NCI-H187 treated with DMSO at 0.1 percent for 48 hours (cell line): ENCODE results near the gene NFATC1.

Experiments used
- DNase-seq: peaks from one replicate; lab custom pipeline; 2025; lab: John Stamatoyannopoulos, UW

The NFATC1 gene

GRCh38 chr18:79395761-79396404, at the start of gene NFATC1:
Gene NFATC1, plus strand, starts transcription at chr18:79395930. Its CDS starts 295 bp downstream, at chr18:79396225.
- DNase-seq, result no peak

- DNase-seq, result no peak
Observed at GRCh38 chr18:79345981-79346380, 49.7 kb upstream of the NFATC1 start.

- no peak for DNase-seq
Observed at GRCh38 chr18:79348066-79348465, 47.7 kb upstream of the NFATC1 start.

DNA sequence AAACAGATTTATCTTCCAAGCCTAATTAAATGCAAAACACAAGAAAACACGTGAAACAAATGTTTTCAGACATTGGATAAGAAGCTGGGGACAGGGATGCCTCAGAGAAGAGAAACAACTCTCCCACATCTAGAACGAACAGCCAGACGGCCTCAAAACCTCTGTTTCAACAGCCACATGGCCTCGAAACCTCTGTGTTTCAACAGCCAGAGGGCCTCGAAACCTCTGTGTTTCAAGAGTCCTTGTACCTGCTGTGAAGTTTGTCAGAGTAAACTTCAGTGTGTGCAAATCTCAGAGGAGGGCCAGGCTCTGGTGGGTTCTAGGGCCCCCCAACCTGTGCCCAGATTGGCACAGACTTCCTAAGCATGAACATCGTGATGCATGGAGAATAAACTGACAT, 43.3 kb upstream of the NFATC1 start:
- DNase-seq, result no peak

DNA sequence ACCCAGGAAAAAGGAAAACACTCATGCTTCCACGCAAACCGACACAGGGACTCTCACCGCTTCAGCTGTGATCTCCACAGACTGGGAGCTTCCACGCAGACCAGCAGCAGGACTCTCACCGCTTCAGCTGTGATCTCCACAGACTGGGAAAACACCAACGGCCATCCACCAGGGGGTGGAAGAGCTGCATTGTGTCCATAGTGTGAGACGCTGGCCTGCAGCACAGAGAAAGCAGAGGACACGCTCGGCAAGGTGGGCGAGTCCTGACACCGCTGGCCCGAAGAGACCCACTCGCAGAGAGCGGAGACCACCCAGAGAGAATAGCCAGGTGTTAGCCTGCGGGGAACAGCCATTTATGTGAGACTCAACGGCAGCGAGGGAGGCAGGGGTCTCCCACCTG, 42.5 kb upstream of the NFATC1 start:
- no peak for DNase-seq

- DNase-seq, result no peak
Observed at GRCh38 chr18:79354350-79354749, 41.4 kb upstream of the NFATC1 start.

DNA sequence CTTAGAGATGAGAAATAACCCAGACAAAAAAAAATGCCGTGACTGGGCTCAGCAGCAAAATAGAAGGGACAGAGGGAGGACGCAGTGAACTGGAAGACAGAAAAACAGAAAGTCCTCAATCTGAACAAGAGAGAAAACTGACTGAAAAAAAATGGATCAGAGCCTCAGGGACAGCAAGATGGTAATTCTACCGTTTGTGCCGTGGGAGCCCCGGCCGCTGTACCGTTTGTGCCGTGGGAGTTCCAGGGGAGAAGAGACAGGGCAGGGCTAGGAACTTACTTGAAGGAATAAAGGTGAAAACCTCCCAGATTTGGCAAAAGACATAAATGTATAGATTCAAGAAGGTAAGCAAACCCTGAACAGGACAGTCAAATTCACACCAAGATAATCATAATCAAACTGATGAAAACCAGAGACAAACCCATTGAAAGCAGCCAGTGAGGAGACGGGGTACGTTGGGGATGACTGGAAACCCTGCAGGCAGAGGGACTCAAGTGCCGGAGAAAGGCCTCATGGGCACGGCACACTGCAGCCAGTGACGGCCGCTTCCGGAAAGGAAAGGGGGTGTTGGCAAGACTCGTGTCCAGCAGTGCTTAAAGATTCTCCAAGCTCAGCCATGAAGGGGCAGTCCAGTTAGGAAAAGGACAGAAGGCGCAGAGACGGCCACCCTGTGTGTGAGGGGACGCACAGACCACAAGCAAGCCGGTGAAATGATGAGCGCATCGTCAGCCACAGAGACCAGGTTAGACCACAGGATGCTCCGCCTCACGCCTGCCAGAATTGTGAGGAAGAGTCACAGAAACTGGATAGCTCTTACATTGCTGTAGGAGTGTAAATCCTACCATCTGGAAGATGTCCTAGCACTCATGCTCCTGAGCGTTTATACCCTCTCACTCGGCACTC, 40.0 kb upstream of the NFATC1 start:
- no peak for DNase-seq

DNA sequence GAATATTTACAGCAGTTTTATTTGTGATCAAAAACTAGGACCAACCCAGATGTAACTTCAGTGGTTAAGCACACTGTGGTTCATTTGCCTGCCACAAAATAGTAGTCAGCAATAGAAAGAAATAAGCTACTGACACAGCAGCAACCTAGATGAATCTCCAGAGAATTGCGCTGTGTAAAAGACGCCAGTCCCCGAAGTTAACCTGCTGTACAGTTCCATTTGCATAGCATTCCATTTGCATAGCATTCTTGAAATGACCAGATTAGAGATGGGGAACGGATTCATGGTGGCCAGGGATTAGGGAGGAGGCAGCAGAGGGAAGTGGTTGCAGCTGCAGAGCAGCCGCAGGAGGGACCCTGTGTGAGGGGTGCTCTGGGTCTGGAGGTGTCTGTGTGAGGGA, 39.3 kb upstream of the NFATC1 start:
- DNase-seq, result no peak

GRCh38 chr18:79360933-79361332, 34.8 kb upstream of the NFATC1 start:
- DNase-seq, result no peak

DNA sequence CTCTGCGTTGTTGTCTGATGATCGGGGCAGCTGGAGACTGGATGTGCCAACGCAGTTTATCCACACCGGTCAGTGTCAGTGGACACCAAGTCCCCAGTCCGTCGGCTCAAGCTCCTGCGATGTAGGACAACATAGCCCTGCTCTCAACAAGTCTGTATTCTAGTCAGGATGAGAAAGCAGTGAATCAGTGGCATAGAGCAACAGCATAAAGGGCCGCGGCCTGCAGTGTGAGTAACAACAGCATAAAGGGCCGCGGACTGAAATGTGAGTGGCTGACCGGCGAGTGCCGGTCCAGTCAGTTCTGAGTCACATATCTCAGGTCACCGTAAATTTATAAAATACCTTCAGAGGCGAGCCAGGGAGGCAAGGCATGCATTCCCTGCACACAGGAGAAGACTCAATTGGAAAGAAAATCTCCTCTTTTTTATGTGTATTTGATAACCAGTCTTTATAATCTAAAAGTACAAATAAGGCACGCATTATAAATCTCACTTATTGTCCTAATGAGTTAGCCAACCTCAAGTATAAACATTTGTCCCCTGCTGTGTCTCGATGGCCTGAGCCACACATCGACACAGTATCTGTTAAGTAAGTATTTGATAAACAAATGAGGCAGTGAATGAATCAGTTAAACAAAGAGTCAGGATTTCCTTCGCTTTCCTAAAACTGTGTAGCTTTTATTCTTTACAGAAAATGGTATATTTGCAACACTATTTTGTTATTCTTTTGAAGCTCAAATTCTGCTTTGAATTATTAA, 33.8 kb upstream of the NFATC1 start:
- DNase-seq, result no peak

DNA sequence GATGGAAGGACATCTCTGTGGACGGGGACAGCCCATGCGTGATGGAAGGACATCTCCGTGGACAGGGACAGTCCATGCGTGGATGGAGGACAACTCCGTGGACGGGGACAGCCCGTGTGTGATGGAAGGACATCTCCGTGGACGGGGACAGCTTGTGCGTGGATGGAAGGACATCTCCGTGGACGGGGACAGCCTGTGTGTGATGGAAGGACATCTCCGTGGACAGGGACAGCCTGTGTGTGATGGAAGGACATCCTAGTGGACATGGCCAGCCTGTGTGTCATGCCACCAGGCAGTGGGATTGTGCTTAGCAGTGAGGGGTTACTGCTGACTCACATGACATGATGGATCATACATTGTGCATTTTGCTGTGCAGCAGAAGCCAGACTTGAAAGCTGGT, 30.0 kb upstream of the NFATC1 start:
- no peak for DNase-seq

DNA sequence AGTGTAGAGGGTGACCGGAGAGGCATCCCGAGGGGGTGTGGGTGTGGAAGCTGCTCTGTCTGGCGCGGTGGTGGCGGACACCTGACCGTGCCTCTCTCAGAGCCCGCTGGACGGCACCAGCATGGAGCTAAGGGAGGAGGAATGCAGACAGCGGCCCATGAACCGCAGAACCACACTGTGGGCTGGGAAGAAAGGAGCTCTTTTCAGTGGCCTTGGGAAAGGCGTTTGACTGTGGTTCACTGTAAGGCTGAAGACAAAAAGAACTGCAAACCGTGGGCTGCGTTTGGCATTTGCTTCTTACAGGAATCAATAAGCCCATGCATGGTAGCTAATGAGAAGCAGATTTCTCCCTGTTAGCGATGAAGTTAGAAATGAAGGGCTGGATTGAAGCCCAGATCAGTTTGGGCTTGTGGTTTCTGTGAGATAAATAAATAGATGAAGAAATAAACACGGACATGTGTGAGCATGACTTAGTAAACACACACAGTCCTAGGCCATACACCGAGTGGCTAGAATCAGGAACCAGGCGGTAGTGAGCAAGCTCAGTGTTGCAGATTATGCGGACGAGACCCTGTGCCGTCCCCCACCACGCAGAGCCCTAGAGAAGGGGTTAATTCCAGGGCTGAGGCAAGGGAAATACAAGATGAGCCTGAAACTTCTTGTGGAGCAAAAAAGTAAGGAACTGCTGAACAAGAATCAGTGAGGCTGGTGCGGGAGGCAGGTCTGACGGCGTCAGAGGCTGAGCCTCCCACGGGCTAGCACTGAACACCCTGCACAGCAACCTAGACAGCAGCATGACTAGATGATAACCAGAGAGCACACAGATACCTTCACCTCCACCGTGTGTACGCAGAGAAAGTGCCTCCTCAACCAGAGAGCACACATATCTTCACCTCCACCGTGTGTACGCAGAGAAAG, 29.3 kb upstream of the NFATC1 start:
- DNase-seq, result no peak

- DNase-seq, result no peak
Observed at GRCh38 chr18:79367480-79367879, 28.2 kb upstream of the NFATC1 start.

- DNase-seq, result no peak
Observed at GRCh38 chr18:79367989-79368388, 27.7 kb upstream of the NFATC1 start.

- no peak for DNase-seq
Observed at GRCh38 chr18:79368681-79369080, 27.0 kb upstream of the NFATC1 start.

DNA sequence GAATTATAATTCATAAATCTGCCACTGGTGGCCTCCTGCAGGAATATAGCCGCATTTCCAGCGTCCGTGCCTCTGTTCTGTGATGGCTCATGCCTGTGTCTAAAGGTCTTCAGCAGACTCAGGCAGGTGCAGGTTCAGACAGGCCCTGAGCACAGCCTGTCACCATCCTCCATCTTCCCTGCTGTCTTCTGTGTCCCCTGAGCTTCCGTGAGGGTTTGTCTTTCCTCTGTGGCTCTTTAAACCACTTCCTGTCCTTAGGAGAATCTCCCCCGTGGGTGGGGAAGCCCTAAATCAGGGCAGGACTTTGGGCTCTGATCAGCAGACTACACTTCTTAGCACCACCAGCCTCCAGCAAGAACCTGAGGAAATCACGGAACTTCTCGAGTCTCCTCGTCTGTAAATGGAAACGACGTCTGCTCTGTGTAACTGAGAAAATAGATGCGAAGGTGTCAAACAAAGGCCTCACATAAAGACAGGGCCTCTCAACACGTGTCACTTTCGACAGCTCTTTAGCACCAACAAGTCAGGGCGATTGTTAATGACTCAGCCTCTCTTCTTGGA, 24.1 kb upstream of the NFATC1 start:
- no peak for DNase-seq

GRCh38 chr18:79372461-79372860, 23.3 kb upstream of the NFATC1 start:
- DNase-seq, result no peak

GRCh38 chr18:79372991-79373390, 22.7 kb upstream of the NFATC1 start:
- DNase-seq, result no peak

DNA sequence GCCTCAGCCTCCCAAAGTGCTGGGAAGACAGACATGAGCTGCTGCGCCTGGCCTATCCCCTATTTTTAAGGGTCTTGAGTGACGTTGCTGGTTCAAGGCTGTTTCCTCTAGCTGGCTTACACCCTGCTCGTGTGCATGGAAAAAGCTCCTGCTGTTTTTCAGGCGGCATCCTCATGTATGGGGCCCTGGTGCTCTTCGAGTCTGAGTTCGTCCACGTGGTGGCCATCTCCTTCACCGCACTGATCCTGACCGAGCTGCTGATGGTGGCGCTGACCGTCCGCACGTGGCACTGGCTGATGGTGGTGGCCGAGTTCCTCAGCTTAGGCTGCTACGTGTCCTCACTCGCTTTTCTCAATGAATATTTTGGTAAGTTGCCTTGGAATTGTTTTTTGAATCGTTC, 22.0 kb upstream of the NFATC1 start:
- DNase-seq, result no peak

- no peak for DNase-seq
Observed at GRCh38 chr18:79374408-79375171, 21.1 kb upstream of the NFATC1 start.
